ENCODE measurements around the gene RNF113B. TPM values are rescaled to one million over a fixed set of nuclear protein-coding genes. Genes with fewer than 3 reads are reported as not detected.
A peak's percentile ranks its signal among the peaks of the same experiment; 100 is the strongest.

The RNF113B gene
- total RNA-seq, 1 experiment from 2014 or later = not detected

DNA sequence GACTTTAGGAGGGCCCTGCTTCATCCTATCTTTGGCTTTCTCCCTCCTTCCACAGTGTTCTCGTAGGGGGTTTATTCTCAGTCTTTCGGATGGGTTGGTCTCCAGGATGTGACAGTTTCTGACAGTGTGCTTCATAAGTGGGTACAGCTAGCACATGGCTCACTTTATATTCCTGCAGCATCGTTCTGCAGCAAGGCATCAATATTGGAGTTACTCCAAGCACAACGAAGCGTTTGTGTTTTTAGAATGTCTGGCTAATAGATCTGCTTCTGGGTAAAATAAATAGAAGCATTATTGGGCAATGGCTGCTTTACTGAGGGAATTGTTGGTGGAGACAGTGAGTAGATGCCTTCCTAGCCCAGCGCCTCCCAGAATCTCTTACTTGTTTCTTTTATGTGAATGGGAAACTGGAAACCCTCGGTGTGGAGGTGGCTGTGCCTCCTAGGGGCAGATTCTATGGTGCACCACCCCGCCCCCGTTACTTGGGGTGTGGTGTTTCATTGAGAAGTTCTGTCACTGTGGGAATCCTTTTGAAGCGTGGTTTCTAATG lies 32.2 kb downstream of the RNF113B start:
- Mint-ChIP-seq H3K4me3 (ENCODE audit: unreplicated experiment) (peak overlapping the region; percentile 76), H3K4me1 (ENCODE audit: insufficient read depth, unreplicated experiment) (peaks cover 16% of the 10 kb centered on the region), H3K27me3 (ENCODE audit: insufficient read depth, unreplicated experiment) (no peaks in the 10 kb centered on the region), H3K9me3 (ENCODE audit: unreplicated experiment) (peaks cover 7% of the 10 kb centered on the region), H3K27ac (ENCODE audit: low read depth, unreplicated experiment) (peak overlapping the region; percentile 46), H3K36me3 (ENCODE audit: insufficient read depth, unreplicated experiment) (no peaks in the 10 kb centered on the region)
- TF ChIP-seq, protein P1, sequence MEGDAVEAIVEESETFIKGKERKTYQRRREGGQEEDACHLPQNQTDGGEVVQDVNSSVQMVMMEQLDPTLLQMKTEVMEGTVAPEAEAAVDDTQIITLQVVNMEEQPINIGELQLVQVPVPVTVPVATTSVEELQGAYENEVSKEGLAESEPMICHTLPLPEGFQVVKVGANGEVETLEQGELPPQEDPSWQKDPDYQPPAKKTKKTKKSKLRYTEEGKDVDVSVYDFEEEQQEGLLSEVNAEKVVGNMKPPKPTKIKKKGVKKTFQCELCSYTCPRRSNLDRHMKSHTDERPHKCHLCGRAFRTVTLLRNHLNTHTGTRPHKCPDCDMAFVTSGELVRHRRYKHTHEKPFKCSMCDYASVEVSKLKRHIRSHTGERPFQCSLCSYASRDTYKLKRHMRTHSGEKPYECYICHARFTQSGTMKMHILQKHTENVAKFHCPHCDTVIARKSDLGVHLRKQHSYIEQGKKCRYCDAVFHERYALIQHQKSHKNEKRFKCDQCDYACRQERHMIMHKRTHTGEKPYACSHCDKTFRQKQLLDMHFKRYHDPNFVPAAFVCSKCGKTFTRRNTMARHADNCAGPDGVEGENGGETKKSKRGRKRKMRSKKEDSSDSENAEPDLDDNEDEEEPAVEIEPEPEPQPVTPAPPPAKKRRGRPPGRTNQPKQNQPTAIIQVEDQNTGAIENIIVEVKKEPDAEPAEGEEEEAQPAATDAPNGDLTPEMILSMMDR (IDR thresholded peaks at IDR 0.05; ENCODE audit: unreplicated experiment) = no peak
- no TSS peak for BruUV-seq (replicated peaks)
- intact Hi-C loops (cut with micrococcal nuclease) = loop anchor here (5.0 kb wide), 2 partner anchors 297 to 507 kb away; no protein-coding TSS in a partner anchor
- CTCF ChIA-PET = interaction anchor here (0.8 kb wide), 1 partner anchor 281 kb away, joined by 3 read pairs; no protein-coding TSS in a partner anchor
- peak; percentile 69 for DNase-seq (ENCODE audit: unreplicated experiment)
- POLR2A ChIA-PET = no interaction called here

DNA sequence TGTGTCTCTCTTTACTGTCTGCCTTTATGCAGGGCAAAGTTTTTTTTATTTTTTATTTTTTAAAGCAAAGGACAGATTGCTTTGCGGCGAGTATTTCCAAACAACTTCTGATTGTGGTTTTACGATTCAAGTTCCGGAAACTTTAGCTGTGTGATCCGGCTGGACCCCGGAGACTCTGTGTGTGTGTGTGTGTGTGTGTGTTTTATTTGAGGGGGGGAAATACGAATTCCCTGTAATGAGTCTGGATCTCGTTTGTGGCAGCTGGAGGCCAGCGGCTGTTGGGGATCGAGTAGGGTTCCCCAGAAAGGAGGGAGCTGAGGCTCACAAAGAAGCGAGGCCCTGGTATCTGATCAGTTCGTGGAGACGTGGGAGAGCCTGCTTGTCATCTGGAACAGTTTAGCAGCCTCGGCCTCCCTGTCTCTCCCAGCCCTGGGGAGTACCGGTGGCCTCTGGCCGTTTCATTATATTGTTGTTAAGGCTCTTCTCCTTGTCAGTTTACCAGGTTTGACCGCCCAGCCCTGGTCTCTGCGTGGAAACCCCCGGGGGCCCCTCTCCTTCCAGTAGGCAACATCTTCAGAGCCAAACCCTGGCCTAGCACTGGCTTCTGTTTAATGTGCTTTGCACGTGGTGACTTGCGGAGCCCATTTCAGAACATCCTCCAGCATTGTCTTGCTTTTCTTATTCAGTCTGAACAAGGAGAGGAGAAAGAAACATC lies 32.9 kb downstream of the RNF113B start:
- peak overlapping the region; percentile 46 for H3K27ac Mint-ChIP-seq (ENCODE audit: low read depth, unreplicated experiment)
- BruUV-seq (replicated peaks) = TSS peak; percentile 40
- H3K9me3 Mint-ChIP-seq (ENCODE audit: unreplicated experiment) = peaks cover 4% of the 10 kb centered on the region
- POLR2A ChIA-PET = interaction anchor here (0.8 kb wide), 1 partner anchor 10 kb away, joined by 3 read pairs; no protein-coding TSS in a partner anchor
- peaks cover 16% of the 10 kb centered on the region for H3K4me1 Mint-ChIP-seq (ENCODE audit: insufficient read depth, unreplicated experiment)
- no peaks in the 10 kb centered on the region for H3K27me3 Mint-ChIP-seq (ENCODE audit: insufficient read depth, unreplicated experiment)
- intact Hi-C loops (cut with micrococcal nuclease) = loop anchor here (5.0 kb wide), 2 partner anchors 298 to 508 kb away; no protein-coding TSS in a partner anchor
- DNase-seq (ENCODE audit: unreplicated experiment) = peak; percentile 35
- peak overlapping the region; percentile 76 for H3K4me3 Mint-ChIP-seq (ENCODE audit: unreplicated experiment)
- no peaks in the 10 kb centered on the region for H3K36me3 Mint-ChIP-seq (ENCODE audit: insufficient read depth, unreplicated experiment)
- CTCF ChIA-PET = interaction anchor here (0.7 to 1.4 kb wide), 3 partner anchors 279 to 327 kb away, joined by 3 read pairs; no protein-coding TSS in a partner anchor
- TF ChIP-seq, protein P1 (IDR thresholded peaks at IDR 0.05; ENCODE audit: unreplicated experiment) = no peak

- intact Hi-C loops (cut with micrococcal nuclease) = loop anchor here (1.0 to 5.0 kb wide), 4 partner anchors 287 to 530 kb away; no protein-coding TSS in a partner anchor
- H3K36me3 Mint-ChIP-seq (ENCODE audit: insufficient read depth, unreplicated experiment) = no peaks in the 10 kb centered on the region
- H3K27ac Mint-ChIP-seq (ENCODE audit: low read depth, unreplicated experiment) = peak overlapping the region; percentile 46
- H3K27me3 Mint-ChIP-seq (ENCODE audit: insufficient read depth, unreplicated experiment) = peaks cover 2% of the 10 kb centered on the region
- peaks cover 16% of the 10 kb centered on the region for H3K4me1 Mint-ChIP-seq (ENCODE audit: insufficient read depth, unreplicated experiment)
- CTCF ChIA-PET = interaction anchor here (0.7 to 1.4 kb wide), 2 partner anchors 280 to 327 kb away, joined by 3 read pairs; no protein-coding TSS in a partner anchor
- POLR2A ChIA-PET = interaction anchor here (0.8 kb wide), 1 partner anchor 11 kb away, joined by 3 read pairs; no protein-coding TSS in a partner anchor
- H3K9me3 Mint-ChIP-seq (ENCODE audit: unreplicated experiment) = no peaks in the 10 kb centered on the region
- DNase-seq (ENCODE audit: unreplicated experiment) = no peak
- peak overlapping the region; percentile 76 for H3K4me3 Mint-ChIP-seq (ENCODE audit: unreplicated experiment)
- TF ChIP-seq, protein P1 (IDR thresholded peaks at IDR 0.05; ENCODE audit: unreplicated experiment) = no peak
- BruUV-seq (replicated peaks) = no TSS peak
These were observed 33.5 kb downstream of the RNF113B start for GRCh38 chr13:98143601-98144026.

GRCh38 chr13:98143157-98143553 lies 33.9 kb downstream of the RNF113B start:
- ChIA-PET POLR2A (no interaction called here), CTCF (interaction anchor here (1.4 kb wide), 1 partner anchor 328 kb away, joined by 3 read pairs; no protein-coding TSS in a partner anchor)
- H3K9me3 Mint-ChIP-seq (ENCODE audit: unreplicated experiment) = no peaks in the 10 kb centered on the region
- H3K27me3 Mint-ChIP-seq (ENCODE audit: insufficient read depth, unreplicated experiment) = peaks cover 6% of the 10 kb centered on the region
- no peak overlapping the region for H3K27ac Mint-ChIP-seq (ENCODE audit: low read depth, unreplicated experiment)
- H3K4me1 Mint-ChIP-seq (ENCODE audit: insufficient read depth, unreplicated experiment) = peaks cover 16% of the 10 kb centered on the region
- no peak for DNase-seq (ENCODE audit: unreplicated experiment)
- TF ChIP-seq, protein P1 (IDR thresholded peaks at IDR 0.05; ENCODE audit: unreplicated experiment) = no peak
- BruUV-seq (replicated peaks) = no TSS peak
- H3K4me3 Mint-ChIP-seq (ENCODE audit: unreplicated experiment) = no peak overlapping the region
- intact Hi-C loops (cut with micrococcal nuclease) = loop anchor here (1.0 to 5.0 kb wide), 4 partner anchors 286 to 530 kb away; no protein-coding TSS in a partner anchor
- H3K36me3 Mint-ChIP-seq (ENCODE audit: insufficient read depth, unreplicated experiment) = no peaks in the 10 kb centered on the region

Measured in MCF 10A (cell line).